ENCODE results near the gene EIF4G3.

EIF4G3 gene

DNA sequence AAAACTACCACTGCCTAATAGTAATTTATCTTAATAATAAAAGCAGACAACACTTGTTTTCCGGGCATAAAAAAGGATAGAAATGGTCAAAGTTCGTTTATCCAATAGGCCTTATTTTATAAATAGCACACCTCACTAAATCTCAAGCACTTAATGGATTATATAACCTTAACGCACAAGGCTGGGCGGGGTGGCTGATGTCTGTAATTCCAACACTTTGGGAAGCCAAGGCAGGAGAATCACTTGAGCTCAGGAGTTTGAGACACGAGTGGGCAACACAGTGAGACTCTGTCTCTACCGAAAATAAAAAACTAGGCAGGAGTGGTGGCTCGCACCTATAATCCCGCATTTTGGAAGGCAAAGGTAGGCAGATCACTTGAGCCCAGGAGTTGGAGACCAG lies 12.4 kb downstream of the EIF4G3 start:
- TF ChIP-seq TAF1 (IDR thresholded peaks at IDR 0.05; ENCODE audit: borderline replicate concordance, insufficient read depth, low read length) (no peak), POLR2AphosphoS5 (IDR thresholded peaks at IDR 0.05; ENCODE audit: low read depth, low read length) (no peak), FOXP2 (optimal IDR thresholded peaks at IDR 0.05; ENCODE audit: borderline replicate concordance, extremely low read depth, extremely low read length, insufficient read depth) (no peak), SIN3A (IDR thresholded peaks at IDR 0.05; ENCODE audit: borderline replicate concordance, insufficient read depth, low read length) (no peak)
- TF ChIP-seq, protein P1, sequence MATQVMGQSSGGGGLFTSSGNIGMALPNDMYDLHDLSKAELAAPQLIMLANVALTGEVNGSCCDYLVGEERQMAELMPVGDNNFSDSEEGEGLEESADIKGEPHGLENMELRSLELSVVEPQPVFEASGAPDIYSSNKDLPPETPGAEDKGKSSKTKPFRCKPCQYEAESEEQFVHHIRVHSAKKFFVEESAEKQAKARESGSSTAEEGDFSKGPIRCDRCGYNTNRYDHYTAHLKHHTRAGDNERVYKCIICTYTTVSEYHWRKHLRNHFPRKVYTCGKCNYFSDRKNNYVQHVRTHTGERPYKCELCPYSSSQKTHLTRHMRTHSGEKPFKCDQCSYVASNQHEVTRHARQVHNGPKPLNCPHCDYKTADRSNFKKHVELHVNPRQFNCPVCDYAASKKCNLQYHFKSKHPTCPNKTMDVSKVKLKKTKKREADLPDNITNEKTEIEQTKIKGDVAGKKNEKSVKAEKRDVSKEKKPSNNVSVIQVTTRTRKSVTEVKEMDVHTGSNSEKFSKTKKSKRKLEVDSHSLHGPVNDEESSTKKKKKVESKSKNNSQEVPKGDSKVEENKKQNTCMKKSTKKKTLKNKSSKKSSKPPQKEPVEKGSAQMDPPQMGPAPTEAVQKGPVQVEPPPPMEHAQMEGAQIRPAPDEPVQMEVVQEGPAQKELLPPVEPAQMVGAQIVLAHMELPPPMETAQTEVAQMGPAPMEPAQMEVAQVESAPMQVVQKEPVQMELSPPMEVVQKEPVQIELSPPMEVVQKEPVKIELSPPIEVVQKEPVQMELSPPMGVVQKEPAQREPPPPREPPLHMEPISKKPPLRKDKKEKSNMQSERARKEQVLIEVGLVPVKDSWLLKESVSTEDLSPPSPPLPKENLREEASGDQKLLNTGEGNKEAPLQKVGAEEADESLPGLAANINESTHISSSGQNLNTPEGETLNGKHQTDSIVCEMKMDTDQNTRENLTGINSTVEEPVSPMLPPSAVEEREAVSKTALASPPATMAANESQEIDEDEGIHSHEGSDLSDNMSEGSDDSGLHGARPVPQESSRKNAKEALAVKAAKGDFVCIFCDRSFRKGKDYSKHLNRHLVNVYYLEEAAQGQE (IDR thresholded peaks at IDR 0.05; ENCODE audit: insufficient read depth in 1 of 2, low read depth in 2 of 2, low read length in 2 of 2), result no peak

DNA sequence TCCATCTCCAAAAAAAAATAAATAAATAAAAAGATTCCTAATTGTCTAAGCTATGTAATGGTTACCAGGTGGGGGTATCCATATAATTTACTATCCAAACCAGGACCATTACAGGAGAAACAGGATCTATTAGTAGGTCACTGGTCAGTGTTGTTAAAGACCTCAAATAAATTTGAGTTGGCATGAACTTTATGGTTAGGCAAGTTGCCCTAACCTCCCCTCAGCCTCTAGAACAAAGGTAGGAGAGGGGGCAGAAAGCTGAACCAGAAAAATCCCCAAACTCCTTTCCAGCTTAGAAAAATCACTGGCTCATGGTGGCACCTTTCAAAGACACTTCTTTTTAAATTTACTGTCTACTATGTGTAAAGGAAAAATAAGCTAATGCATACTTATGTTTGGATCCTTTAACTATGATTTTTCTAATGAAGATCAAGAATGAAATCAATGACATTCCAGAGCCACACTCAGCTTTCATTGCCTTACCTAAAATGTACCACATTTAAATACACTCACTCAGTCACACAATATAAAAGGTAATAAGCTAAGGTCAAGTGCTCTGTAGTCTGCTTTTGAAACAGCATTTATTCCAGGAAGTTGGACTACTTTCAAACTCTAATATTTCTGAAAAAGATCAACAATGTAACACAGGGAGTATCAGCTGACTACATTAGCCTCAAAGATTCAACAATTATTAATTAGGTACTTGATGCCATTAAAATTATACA lies 13.8 kb downstream of the EIF4G3 start:
- TF ChIP-seq SIN3A (IDR thresholded peaks at IDR 0.05; ENCODE audit: borderline replicate concordance, insufficient read depth, low read length) (no peak), POLR2AphosphoS5 (IDR thresholded peaks at IDR 0.05; ENCODE audit: low read depth, low read length) (no peak), FOXP2 (optimal IDR thresholded peaks at IDR 0.05; ENCODE audit: borderline replicate concordance, extremely low read depth, extremely low read length, insufficient read depth) (no peak), TAF1 (IDR thresholded peaks at IDR 0.05; ENCODE audit: borderline replicate concordance, insufficient read depth, low read length) (no peak)
- TF ChIP-seq, protein P1 (IDR thresholded peaks at IDR 0.05; ENCODE audit: insufficient read depth in 1 of 2, low read depth in 2 of 2, low read length in 2 of 2), result no peak

DNA sequence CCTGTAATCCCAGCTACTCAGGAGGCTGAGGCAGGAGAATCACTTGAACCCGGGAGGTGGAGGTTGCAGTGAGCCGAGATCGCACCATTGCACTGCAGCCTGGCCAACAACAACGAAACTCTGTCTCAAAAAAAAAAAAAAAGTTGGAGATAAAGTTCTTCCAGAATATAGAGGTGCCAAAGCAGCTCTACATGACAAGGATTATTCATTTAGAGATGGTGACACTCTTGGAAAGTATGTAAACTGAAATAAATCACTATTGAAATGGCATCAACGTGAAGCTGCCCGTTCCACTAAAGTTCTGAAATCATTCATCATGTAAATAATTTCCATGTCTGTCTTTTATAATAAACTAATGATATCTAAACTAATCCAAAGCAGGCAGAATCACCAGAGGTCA lies 14.9 kb downstream of the EIF4G3 start:
- TF ChIP-seq FOXP2 (optimal IDR thresholded peaks at IDR 0.05; ENCODE audit: borderline replicate concordance, extremely low read depth, extremely low read length, insufficient read depth), result no peak
- TF ChIP-seq TAF1 (IDR thresholded peaks at IDR 0.05; ENCODE audit: borderline replicate concordance, insufficient read depth, low read length), result no peak

DNA sequence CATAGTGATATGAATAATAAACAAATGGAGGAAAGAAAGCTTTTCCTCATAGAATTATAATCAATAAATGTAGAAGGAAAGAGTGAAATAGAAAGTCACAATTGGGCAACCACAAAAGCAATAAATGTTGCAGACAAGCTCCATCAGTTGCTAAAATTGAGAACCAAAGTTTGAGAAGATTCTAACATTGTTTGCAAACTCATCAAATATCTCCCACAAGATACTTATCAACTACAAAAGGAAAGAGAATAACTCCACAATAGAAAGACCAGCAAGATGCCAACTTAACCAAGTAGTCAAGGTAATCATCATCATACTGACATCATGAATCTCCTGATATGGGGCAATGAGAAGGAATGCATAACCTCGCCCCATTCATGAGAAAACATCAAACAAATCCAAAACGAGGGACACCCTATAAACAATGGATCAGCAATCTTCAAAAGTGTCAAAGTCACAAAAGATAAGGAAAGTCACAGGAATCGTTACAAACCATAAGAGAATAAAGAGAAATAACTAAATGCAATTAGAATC lies 16.4 kb downstream of the EIF4G3 start:
- TF ChIP-seq POLR2AphosphoS5 (IDR thresholded peaks at IDR 0.05; ENCODE audit: low read depth, low read length), result no peak

DNA sequence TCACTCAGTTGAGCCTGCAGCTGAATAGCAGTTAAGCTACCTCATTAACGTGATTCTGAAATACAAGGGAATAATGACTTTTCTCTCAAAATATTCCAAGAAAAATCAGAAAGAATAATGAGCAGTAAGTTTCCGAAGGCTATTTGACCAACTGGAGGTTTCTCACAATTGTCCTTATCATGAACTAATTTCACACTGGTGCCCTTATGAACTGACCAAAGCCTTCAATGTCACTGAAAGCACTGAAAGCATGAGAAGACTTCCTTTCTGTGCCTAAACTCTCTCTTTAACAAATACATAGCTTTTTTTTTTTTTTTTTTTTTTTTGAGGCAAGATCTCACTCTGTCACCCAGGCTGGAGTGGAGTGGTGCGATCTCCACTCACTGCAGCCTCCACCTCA lies 18.8 kb downstream of the EIF4G3 start:
- TF ChIP-seq SIN3A (IDR thresholded peaks at IDR 0.05; ENCODE audit: borderline replicate concordance, insufficient read depth, low read length), result no peak

DNA sequence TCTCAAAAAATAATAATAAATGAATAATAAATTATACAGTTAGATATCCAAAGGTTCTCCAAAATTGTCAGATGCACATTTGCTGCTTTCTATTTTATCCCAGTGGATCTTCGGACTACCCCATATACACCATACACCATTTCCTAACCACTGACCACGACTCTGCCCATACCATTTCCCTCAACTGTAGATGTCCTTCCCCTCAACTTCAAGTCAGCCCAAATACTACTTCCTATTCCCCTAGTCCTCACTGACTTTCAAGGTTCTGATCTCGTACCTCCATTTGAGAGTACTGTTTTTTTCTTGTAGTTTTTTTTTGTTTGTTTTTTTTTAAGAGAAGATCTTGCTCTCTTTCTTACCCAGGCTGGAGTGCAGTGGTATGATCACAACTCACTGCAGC lies 19.6 kb downstream of the EIF4G3 start:
- TF ChIP-seq SIN3A (IDR thresholded peaks at IDR 0.05; ENCODE audit: borderline replicate concordance, insufficient read depth, low read length), result no peak
- no peak for TF ChIP-seq TAF1 (IDR thresholded peaks at IDR 0.05; ENCODE audit: borderline replicate concordance, insufficient read depth, low read length)
- TF ChIP-seq POLR2AphosphoS5 (IDR thresholded peaks at IDR 0.05; ENCODE audit: low read depth, low read length), result no peak
- TF ChIP-seq, protein P1 (IDR thresholded peaks at IDR 0.05; ENCODE audit: insufficient read depth in 1 of 2, low read depth in 2 of 2, low read length in 2 of 2), result no peak
- TF ChIP-seq FOXP2 (optimal IDR thresholded peaks at IDR 0.05; ENCODE audit: borderline replicate concordance, extremely low read depth, extremely low read length, insufficient read depth), result no peak

DNA sequence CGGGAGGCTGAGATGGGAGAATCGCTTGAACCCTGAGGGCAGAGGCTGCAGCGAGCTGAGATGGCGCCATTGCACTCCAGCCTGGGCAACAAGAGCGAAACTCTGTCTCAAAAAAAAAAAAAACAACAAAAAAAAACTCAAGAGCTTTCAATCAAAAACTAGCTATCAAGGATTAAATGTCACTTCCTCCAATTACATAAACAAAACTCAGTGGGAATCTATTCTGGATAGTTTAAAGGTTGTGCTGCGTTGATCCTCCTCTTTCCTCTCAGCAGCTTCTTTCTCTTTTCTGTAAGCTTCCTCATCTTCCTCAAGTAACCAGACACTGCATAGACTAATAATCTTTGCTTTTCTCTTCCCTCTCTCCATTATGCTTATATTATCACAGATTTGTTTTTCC lies 20.7 kb downstream of the EIF4G3 start:
- no peak for TF ChIP-seq FOXP2 (optimal IDR thresholded peaks at IDR 0.05; ENCODE audit: borderline replicate concordance, extremely low read depth, extremely low read length, insufficient read depth)
- no peak for TF ChIP-seq SIN3A (IDR thresholded peaks at IDR 0.05; ENCODE audit: borderline replicate concordance, insufficient read depth, low read length)
- TF ChIP-seq, protein P1 (IDR thresholded peaks at IDR 0.05; ENCODE audit: insufficient read depth in 1 of 2, low read depth in 2 of 2, low read length in 2 of 2), result no peak
